ENCODE results near the gene RAB43. TPM values are rescaled to one million over a fixed set of nuclear protein-coding genes. Genes with fewer than 3 reads are reported as not detected.

The RAB43 gene
- total RNA-seq, 6 experiments from 2014 or later, result 17.1 to 28.0 (median 22.0) TPM

GRCh38 chr3:129119365-129120100 lies 2.1 kb downstream of the RAB43 start:
- Mint-ChIP-seq H3K27ac (peak overlapping the region; percentile 87), H3K27me3 (ENCODE audit: insufficient read depth) (no peaks in the 10 kb centered on the region; the same call in 1 of the 2 replicates), H3K4me1 (ENCODE audit: low read depth) (peaks cover 57% of the 10 kb centered on the region), H3K36me3 (ENCODE audit: low read depth) (no peaks in the 10 kb centered on the region; the same call in 1 of the 2 replicates), H3K4me3 (peak overlapping the region; percentile 91), H3K9me3 (no peaks in the 10 kb centered on the region)
- no peak for TF ChIP-seq CTCF (IDR thresholded peaks at IDR 0.05)
- no peak for DNase-seq

GRCh38 chr3:129118745-129119144 lies 2.9 kb downstream of the RAB43 start:
- DNase-seq, result no peak
- Mint-ChIP-seq H3K27me3 (ENCODE audit: insufficient read depth) (no peaks in the 10 kb centered on the region; the same call in 1 of the 2 replicates), H3K27ac (no peak overlapping the region), H3K9me3 (no peaks in the 10 kb centered on the region), H3K36me3 (ENCODE audit: low read depth) (no peaks in the 10 kb centered on the region; the same call in 1 of the 2 replicates), H3K4me3 (peak overlapping the region; percentile 91), H3K4me1 (ENCODE audit: low read depth) (peaks cover 56% of the 10 kb centered on the region)
- TF ChIP-seq CTCF (IDR thresholded peaks at IDR 0.05), result no peak

- H3K4me1 Mint-ChIP-seq (ENCODE audit: low read depth), result peaks cover 42% of the 10 kb centered on the region
- H3K27ac Mint-ChIP-seq, result no peak overlapping the region
- H3K27me3 Mint-ChIP-seq (ENCODE audit: insufficient read depth), result no peaks in the 10 kb centered on the region
- no peaks in the 10 kb centered on the region for H3K9me3 Mint-ChIP-seq
- no peak for TF ChIP-seq CTCF (IDR thresholded peaks at IDR 0.05)
- H3K36me3 Mint-ChIP-seq (ENCODE audit: low read depth), result no peaks in the 10 kb centered on the region; the same call in 1 of the 2 replicates
- no peak overlapping the region for H3K4me3 Mint-ChIP-seq
- DNase-seq, result no peak
Observed at GRCh38 chr3:129117134-129117533, 4.5 kb downstream of the RAB43 start.

- no peaks in the 10 kb centered on the region for H3K9me3 Mint-ChIP-seq
- no peak for TF ChIP-seq CTCF (IDR thresholded peaks at IDR 0.05)
- no peaks in the 10 kb centered on the region for H3K27me3 Mint-ChIP-seq (ENCODE audit: insufficient read depth)
- no peaks in the 10 kb centered on the region; the same call in 1 of the 2 replicates for H3K36me3 Mint-ChIP-seq (ENCODE audit: low read depth)
- H3K4me1 Mint-ChIP-seq (ENCODE audit: low read depth), result peaks cover 42% of the 10 kb centered on the region
- no peak overlapping the region for H3K4me3 Mint-ChIP-seq
- H3K27ac Mint-ChIP-seq, result no peak overlapping the region
- no peak for DNase-seq
Observed at GRCh38 chr3:129116482-129116946, 5.1 kb downstream of the RAB43 start.

- TF ChIP-seq CTCF (IDR thresholded peaks at IDR 0.05), result no peak
- no peak for DNase-seq
- Mint-ChIP-seq H3K4me3 (no peak overlapping the region), H3K27ac (no peak overlapping the region), H3K27me3 (ENCODE audit: insufficient read depth) (no peaks in the 10 kb centered on the region), H3K36me3 (ENCODE audit: low read depth) (peaks cover 8% of the 10 kb centered on the region; the same call in 1 of the 2 replicates), H3K9me3 (no peaks in the 10 kb centered on the region), H3K4me1 (ENCODE audit: low read depth) (peaks cover 33% of the 10 kb centered on the region)
Observed at GRCh38 chr3:129114455-129114854, 7.1 kb downstream of the RAB43 start.
